Measurements from ENCODE around the gene SERPINA10. TPM values are rescaled to one million over a fixed set of nuclear protein-coding genes. Genes with fewer than 3 reads are reported as not detected.

SERPINA10 gene
- total and polyA plus RNA-seq, 2 experiments from 2014 or later: 0.11 TPM; not detected in 1

GRCh38 chr14:94291906-94292525 lies 1.1 kb downstream of the SERPINA10 start:
- H3K4me1 Mint-ChIP-seq: peaks cover 7% of the 10 kb centered on the region; the same call in 2 of the 3 replicates
- Histone ChIP-seq H3K4me1 (ENCODE audit: insufficient read depth) (no peaks in the 10 kb centered on the region; the same call in 1 of the 2 replicates), H3K27ac (ENCODE audit: low read depth) (no peak overlapping the region), H3K4me2 (no peak overlapping the region), H3K27me3 (ENCODE audit: insufficient read depth) (no peaks in the 10 kb centered on the region), H3K79me2 (replicated peaks; ENCODE audit: insufficient read depth) (no peaks in the 10 kb centered on the region), H3K9me2 (ENCODE audit: insufficient read depth) (0 out of 2 replicates have a peak, but pooled peaks cover 10% of the 10 kb centered on the region), H3K36me3 (ENCODE audit: insufficient read depth) (no peaks in the 10 kb centered on the region), H3F3A (replicated peaks; ENCODE audit: low read depth) (no peaks in the 10 kb centered on the region), H4K20me1 (replicated peaks; ENCODE audit: insufficient read depth) (no peaks in the 10 kb centered on the region), H3K4me3 (no peak overlapping the region), H2AFZ (no peak overlapping the region)
- no peak for DNase-seq (ENCODE audit: low spot score)
- no peak overlapping the region for H3K4me3 Mint-ChIP-seq
- no peak for ATAC-seq
- no peaks in the 10 kb centered on the region for H3K36me3 Mint-ChIP-seq (ENCODE audit: low read depth)
- no peak for TF ChIP-seq JUNB (IDR thresholded peaks at IDR 0.05; ENCODE audit: unreplicated experiment)
- TF ChIP-seq POLR2AphosphoS5 (IDR thresholded peaks at IDR 0.05; ENCODE audit: low read depth): no peak
- TF ChIP-seq EZH2phosphoT487 (IDR thresholded peaks at IDR 0.05; ENCODE audit: unreplicated experiment): no peak
- TF ChIP-seq, protein P1, sequence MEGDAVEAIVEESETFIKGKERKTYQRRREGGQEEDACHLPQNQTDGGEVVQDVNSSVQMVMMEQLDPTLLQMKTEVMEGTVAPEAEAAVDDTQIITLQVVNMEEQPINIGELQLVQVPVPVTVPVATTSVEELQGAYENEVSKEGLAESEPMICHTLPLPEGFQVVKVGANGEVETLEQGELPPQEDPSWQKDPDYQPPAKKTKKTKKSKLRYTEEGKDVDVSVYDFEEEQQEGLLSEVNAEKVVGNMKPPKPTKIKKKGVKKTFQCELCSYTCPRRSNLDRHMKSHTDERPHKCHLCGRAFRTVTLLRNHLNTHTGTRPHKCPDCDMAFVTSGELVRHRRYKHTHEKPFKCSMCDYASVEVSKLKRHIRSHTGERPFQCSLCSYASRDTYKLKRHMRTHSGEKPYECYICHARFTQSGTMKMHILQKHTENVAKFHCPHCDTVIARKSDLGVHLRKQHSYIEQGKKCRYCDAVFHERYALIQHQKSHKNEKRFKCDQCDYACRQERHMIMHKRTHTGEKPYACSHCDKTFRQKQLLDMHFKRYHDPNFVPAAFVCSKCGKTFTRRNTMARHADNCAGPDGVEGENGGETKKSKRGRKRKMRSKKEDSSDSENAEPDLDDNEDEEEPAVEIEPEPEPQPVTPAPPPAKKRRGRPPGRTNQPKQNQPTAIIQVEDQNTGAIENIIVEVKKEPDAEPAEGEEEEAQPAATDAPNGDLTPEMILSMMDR (conservative IDR thresholded peaks at IDR 0.05; ENCODE audit: low read depth in 2 of 2): no peak
- TF ChIP-seq NANOG (IDR thresholded peaks at IDR 0.05; ENCODE audit: borderline replicate concordance): no peak
- TF ChIP-seq EZH2 (IDR thresholded peaks at IDR 0.05; ENCODE audit: low read depth, unreplicated experiment): no peak
- TF ChIP-seq, protein P2, sequence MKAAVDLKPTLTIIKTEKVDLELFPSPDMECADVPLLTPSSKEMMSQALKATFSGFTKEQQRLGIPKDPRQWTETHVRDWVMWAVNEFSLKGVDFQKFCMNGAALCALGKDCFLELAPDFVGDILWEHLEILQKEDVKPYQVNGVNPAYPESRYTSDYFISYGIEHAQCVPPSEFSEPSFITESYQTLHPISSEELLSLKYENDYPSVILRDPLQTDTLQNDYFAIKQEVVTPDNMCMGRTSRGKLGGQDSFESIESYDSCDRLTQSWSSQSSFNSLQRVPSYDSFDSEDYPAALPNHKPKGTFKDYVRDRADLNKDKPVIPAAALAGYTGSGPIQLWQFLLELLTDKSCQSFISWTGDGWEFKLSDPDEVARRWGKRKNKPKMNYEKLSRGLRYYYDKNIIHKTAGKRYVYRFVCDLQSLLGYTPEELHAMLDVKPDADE (IDR thresholded peaks at IDR 0.05): no peak
- TF ChIP-seq, protein P3, sequence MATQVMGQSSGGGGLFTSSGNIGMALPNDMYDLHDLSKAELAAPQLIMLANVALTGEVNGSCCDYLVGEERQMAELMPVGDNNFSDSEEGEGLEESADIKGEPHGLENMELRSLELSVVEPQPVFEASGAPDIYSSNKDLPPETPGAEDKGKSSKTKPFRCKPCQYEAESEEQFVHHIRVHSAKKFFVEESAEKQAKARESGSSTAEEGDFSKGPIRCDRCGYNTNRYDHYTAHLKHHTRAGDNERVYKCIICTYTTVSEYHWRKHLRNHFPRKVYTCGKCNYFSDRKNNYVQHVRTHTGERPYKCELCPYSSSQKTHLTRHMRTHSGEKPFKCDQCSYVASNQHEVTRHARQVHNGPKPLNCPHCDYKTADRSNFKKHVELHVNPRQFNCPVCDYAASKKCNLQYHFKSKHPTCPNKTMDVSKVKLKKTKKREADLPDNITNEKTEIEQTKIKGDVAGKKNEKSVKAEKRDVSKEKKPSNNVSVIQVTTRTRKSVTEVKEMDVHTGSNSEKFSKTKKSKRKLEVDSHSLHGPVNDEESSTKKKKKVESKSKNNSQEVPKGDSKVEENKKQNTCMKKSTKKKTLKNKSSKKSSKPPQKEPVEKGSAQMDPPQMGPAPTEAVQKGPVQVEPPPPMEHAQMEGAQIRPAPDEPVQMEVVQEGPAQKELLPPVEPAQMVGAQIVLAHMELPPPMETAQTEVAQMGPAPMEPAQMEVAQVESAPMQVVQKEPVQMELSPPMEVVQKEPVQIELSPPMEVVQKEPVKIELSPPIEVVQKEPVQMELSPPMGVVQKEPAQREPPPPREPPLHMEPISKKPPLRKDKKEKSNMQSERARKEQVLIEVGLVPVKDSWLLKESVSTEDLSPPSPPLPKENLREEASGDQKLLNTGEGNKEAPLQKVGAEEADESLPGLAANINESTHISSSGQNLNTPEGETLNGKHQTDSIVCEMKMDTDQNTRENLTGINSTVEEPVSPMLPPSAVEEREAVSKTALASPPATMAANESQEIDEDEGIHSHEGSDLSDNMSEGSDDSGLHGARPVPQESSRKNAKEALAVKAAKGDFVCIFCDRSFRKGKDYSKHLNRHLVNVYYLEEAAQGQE (IDR thresholded peaks at IDR 0.05; ENCODE audit: unreplicated experiment): no peak
- TF ChIP-seq ZNF331 (CRISPR knock-in tag; IDR thresholded peaks at IDR 0.05; ENCODE audit: low read depth): no peak
- no peak for TF ChIP-seq CREB1 (CRISPR knock-in tag; IDR thresholded peaks at IDR 0.05; ENCODE audit: low read depth)
- no peak for TF ChIP-seq ZNF114 (CRISPR knock-in tag; IDR thresholded peaks at IDR 0.05)
- TF ChIP-seq ZNF462 (CRISPR knock-in tag; IDR thresholded peaks at IDR 0.05): no peak
- H3K9me3 Mint-ChIP-seq: no peaks in the 10 kb centered on the region
- peaks cover 6% of the 10 kb centered on the region for H3K27me3 Mint-ChIP-seq (ENCODE audit: insufficient read depth, low read depth, poor library complexity)
- no peak overlapping the region for H3K27ac Mint-ChIP-seq

All from GM23338 (cell line).